SK-N-SH treated with all-trans-retinoic acid at 6 μM for 48 hours (cell line): ENCODE results near the gene TFR2.

Experiments used
- ATAC-seq: fragments of 200-7000 bp; cut with Tn5 transposase; 3 replicates; pipeline ENCODE4 v1.9.1; 2020; ENCODE audit warnings: mild to moderate bottlenecking, moderate library complexity
- ARNTL ChIP-seq: fragments of 450-650 bp; formaldehyde crosslinking; IDR thresholded peaks from 2 replicates; pipeline ENCODE4 v1.5.0; 2020; ENCODE audit warnings: low read depth, mild to moderate bottlenecking, moderate library complexity, borderline replicate concordance
- BACH2 ChIP-seq: fragments of 250-450 bp; sonication (Bioruptor Pico); IDR thresholded peaks from 2 replicates; pipeline ENCODE4 v1.9.0; 2021; ENCODE audit warnings: mild to moderate bottlenecking, borderline replicate concordance
- CSDC2 ChIP-seq: fragments of 250-450 bp; sonication (Bioruptor Pico); IDR thresholded peaks from 2 replicates; pipeline ENCODE4 v1.5.0; 2020; ENCODE audit warnings: mild to moderate bottlenecking, moderate library complexity
- ESRRG ChIP-seq: fragments of 250-450 bp; sonication (Bioruptor Pico); IDR thresholded peaks from 2 replicates; pipeline ENCODE4 v1.6.1; 2021; ENCODE audit warnings: mild to moderate bottlenecking
- GLIS3 ChIP-seq: fragments of 250-450 bp; sonication (Bioruptor Pico); IDR thresholded peaks from 2 replicates; pipeline ENCODE4 v1.5.0; 2020; ENCODE audit warnings: mild to moderate bottlenecking, moderate library complexity
- ISL1 ChIP-seq: fragments of 250-450 bp; sonication (Bioruptor Pico); IDR thresholded peaks from 2 replicates; pipeline ENCODE4 v2.1.2; 2022; ENCODE audit warnings: mild to moderate bottlenecking, moderate library complexity
- OSR1 ChIP-seq: fragments of 250-450 bp; sonication (Bioruptor Pico); IDR thresholded peaks from 2 replicates; pipeline ENCODE4 v1.8.0; 2022; ENCODE audit warnings: moderate library complexity, mild to moderate bottlenecking, inconsistent platforms
- PPARA ChIP-seq: fragments of 250-450 bp; sonication (Bioruptor Pico); IDR thresholded peaks from 2 replicates; pipeline ENCODE4 v1.5.0; 2020; ENCODE audit warnings: mild to moderate bottlenecking, borderline replicate concordance
- RARB ChIP-seq: fragments of 250-450 bp; sonication (Bioruptor Pico); IDR thresholded peaks from 2 replicates; pipeline ENCODE4 v1.8.0; 2021; ENCODE audit warnings: mild to moderate bottlenecking, moderate library complexity
- SNAI2 ChIP-seq: fragments of 250-450 bp; sonication (Bioruptor Pico); IDR thresholded peaks from 2 replicates; pipeline ENCODE4 v1.5.0; 2020; ENCODE audit warnings: mild to moderate bottlenecking, moderate library complexity
- TCF4 ChIP-seq: fragments of 250-450 bp; sonication (Bioruptor Pico); IDR thresholded peaks from 2 replicates; pipeline ENCODE4 v1.8.0; 2021; ENCODE audit warnings: mild to moderate bottlenecking, moderate library complexity, borderline replicate concordance
- TOX ChIP-seq: fragments of 250-450 bp; sonication (Bioruptor Pico); IDR thresholded peaks from 2 replicates; pipeline ENCODE4 v1.8.0; 2021; ENCODE audit warnings: mild to moderate bottlenecking, moderate library complexity, borderline replicate concordance
- ZC3H10 ChIP-seq: fragments of 250-450 bp; sonication (Bioruptor Pico); IDR thresholded peaks from 2 replicates; pipeline ENCODE4 v1.5.1; 2021; ENCODE audit warnings: mild to moderate bottlenecking, moderate library complexity
- ZFP3 ChIP-seq: fragments of 250-450 bp; sonication (Bioruptor Pico); IDR thresholded peaks from 2 replicates; pipeline ENCODE4 v1.5.0; 2020; ENCODE audit warnings: mild to moderate bottlenecking, moderate library complexity
- ZFP30 ChIP-seq: fragments of 450-650 bp; formaldehyde crosslinking; IDR thresholded peaks from 2 replicates; pipeline ENCODE4 v1.5.0; 2022; ENCODE audit warnings: mild to moderate bottlenecking, moderate library complexity
- ZNF565 ChIP-seq: fragments of 450-650 bp; formaldehyde crosslinking; conservative IDR thresholded peaks from 2 replicates; pipeline ENCODE4 v1.5.0; 2020; ENCODE audit warnings: low read depth, mild to moderate bottlenecking, moderate library complexity
- ZNF70 ChIP-seq: fragments of 450-650 bp; formaldehyde crosslinking; IDR thresholded peaks from 2 replicates; pipeline ENCODE4 v1.5.0; 2020; ENCODE audit warnings: mild to moderate bottlenecking, moderate library complexity
- ZNF8 ChIP-seq: fragments of 450-650 bp; formaldehyde crosslinking; IDR thresholded peaks from 2 replicates; pipeline ENCODE4 v1.5.0; 2020; ENCODE audit warnings: mild to moderate bottlenecking, moderate library complexity
- TF ChIP-seq, protein P1 (sequence below): fragments of 250-450 bp; sonication (Bioruptor Pico); IDR thresholded peaks from 2 replicates; pipeline ENCODE4 v1.5.0; 2020; ENCODE audit warnings: mild to moderate bottlenecking, moderate library complexity
- TF ChIP-seq, protein P2 (sequence below): fragments of 250-450 bp; sonication (Bioruptor Pico); IDR thresholded peaks from 2 replicates; pipeline ENCODE4 v1.5.1; 2020; ENCODE audit warnings: low read depth, mild to moderate bottlenecking, moderate library complexity
- TF ChIP-seq, protein P3 (sequence below): fragments of 250-450 bp; sonication (Bioruptor Pico); IDR thresholded peaks from 2 replicates; pipeline ENCODE4 v1.8.0; 2021; ENCODE audit warnings: low read depth, mild to moderate bottlenecking, moderate library complexity, borderline replicate concordance
- TF ChIP-seq, protein P4 (sequence below): fragments of 250-450 bp; sonication (Bioruptor Pico); IDR thresholded peaks from 2 replicates; pipeline ENCODE4 v1.8.0; 2020; ENCODE audit warnings: mild to moderate bottlenecking, moderate library complexity, borderline replicate concordance
- TF ChIP-seq, protein P5 (sequence below): fragments of 250-450 bp; sonication (Bioruptor Pico); IDR thresholded peaks from 2 replicates; pipeline ENCODE4 v1.5.1; 2021; ENCODE audit warnings: mild to moderate bottlenecking, moderate library complexity

Gene TFR2

DNA sequence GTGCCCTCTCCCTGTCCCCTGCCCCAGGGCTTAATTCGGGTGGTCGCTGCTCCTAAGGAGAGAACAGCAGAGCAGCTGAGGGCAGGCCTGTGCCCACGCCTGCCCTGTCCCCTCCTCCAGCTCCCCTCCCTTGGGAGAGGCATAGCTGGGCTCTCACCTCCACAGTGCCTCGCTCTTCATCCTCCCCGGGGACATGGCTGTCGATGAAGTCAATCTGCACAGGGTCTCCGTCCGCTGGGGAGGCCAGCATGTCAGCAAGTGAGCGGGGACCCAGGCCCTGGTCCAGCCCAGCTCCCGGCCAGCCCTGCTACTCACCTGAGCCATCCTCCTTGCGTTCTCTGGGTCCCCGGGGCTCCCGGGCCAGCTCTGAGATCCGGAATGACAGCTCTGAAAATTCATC lies 63.8 kb downstream of the TFR2 start:
- TF ChIP-seq, protein P1, sequence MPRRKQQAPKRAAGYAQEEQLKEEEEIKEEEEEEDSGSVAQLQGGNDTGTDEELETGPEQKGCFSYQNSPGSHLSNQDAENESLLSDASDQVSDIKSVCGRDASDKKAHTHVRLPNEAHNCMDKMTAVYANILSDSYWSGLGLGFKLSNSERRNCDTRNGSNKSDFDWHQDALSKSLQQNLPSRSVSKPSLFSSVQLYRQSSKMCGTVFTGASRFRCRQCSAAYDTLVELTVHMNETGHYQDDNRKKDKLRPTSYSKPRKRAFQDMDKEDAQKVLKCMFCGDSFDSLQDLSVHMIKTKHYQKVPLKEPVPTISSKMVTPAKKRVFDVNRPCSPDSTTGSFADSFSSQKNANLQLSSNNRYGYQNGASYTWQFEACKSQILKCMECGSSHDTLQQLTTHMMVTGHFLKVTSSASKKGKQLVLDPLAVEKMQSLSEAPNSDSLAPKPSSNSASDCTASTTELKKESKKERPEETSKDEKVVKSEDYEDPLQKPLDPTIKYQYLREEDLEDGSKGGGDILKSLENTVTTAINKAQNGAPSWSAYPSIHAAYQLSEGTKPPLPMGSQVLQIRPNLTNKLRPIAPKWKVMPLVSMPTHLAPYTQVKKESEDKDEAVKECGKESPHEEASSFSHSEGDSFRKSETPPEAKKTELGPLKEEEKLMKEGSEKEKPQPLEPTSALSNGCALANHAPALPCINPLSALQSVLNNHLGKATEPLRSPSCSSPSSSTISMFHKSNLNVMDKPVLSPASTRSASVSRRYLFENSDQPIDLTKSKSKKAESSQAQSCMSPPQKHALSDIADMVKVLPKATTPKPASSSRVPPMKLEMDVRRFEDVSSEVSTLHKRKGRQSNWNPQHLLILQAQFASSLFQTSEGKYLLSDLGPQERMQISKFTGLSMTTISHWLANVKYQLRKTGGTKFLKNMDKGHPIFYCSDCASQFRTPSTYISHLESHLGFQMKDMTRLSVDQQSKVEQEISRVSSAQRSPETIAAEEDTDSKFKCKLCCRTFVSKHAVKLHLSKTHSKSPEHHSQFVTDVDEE (CRISPR knock-in tag), result no peak
- TF ChIP-seq GLIS3 (CRISPR knock-in tag) (no peak), RARB (CRISPR knock-in tag) (no peak), BACH2 (no peak), PPARA (no peak), ZFP3 (CRISPR knock-in tag) (no peak), SNAI2 (no peak), ZNF70 (CRISPR knock-in tag) (no peak), CSDC2 (no peak), TOX (CRISPR knock-in tag) (no peak), ISL1 (CRISPR knock-in tag) (no peak), ESRRG (no peak), ZFP30 (CRISPR knock-in tag) (no peak), ZC3H10 (CRISPR knock-in tag) (no peak), ZNF8 (CRISPR knock-in tag) (no peak), ZNF565 (no peak), TCF4 (CRISPR knock-in tag) (no peak)
- TF ChIP-seq, protein P2, sequence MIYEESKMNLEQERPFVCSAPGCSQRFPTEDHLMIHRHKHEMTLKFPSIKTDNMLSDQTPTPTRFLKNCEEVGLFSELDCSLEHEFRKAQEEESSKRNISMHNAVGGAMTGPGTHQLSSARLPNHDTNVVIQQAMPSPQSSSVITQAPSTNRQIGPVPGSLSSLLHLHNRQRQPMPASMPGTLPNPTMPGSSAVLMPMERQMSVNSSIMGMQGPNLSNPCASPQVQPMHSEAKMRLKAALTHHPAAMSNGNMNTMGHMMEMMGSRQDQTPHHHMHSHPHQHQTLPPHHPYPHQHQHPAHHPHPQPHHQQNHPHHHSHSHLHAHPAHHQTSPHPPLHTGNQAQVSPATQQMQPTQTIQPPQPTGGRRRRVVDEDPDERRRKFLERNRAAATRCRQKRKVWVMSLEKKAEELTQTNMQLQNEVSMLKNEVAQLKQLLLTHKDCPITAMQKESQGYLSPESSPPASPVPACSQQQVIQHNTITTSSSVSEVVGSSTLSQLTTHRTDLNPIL (CRISPR knock-in tag), result no peak
- TF ChIP-seq, protein P3, sequence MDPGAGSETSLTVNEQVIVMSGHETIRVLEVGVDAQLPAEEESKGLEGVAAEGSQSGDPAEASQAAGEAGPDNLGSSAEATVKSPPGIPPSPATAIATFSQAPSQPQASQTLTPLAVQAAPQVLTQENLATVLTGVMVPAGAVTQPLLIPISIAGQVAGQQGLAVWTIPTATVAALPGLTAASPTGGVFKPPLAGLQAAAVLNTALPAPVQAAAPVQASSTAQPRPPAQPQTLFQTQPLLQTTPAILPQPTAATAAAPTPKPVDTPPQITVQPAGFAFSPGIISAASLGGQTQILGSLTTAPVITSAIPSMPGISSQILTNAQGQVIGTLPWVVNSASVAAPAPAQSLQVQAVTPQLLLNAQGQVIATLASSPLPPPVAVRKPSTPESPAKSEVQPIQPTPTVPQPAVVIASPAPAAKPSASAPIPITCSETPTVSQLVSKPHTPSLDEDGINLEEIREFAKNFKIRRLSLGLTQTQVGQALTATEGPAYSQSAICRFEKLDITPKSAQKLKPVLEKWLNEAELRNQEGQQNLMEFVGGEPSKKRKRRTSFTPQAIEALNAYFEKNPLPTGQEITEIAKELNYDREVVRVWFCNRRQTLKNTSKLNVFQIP (CRISPR knock-in tag), result no peak
- TF ChIP-seq, protein P4, sequence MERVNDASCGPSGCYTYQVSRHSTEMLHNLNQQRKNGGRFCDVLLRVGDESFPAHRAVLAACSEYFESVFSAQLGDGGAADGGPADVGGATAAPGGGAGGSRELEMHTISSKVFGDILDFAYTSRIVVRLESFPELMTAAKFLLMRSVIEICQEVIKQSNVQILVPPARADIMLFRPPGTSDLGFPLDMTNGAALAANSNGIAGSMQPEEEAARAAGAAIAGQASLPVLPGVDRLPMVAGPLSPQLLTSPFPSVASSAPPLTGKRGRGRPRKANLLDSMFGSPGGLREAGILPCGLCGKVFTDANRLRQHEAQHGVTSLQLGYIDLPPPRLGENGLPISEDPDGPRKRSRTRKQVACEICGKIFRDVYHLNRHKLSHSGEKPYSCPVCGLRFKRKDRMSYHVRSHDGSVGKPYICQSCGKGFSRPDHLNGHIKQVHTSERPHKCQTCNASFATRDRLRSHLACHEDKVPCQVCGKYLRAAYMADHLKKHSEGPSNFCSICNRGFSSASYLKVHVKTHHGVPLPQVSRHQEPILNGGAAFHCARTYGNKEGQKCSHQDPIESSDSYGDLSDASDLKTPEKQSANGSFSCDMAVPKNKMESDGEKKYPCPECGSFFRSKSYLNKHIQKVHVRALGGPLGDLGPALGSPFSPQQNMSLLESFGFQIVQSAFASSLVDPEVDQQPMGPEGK (CRISPR knock-in tag), result no peak
- ATAC-seq, result no peak

DNA sequence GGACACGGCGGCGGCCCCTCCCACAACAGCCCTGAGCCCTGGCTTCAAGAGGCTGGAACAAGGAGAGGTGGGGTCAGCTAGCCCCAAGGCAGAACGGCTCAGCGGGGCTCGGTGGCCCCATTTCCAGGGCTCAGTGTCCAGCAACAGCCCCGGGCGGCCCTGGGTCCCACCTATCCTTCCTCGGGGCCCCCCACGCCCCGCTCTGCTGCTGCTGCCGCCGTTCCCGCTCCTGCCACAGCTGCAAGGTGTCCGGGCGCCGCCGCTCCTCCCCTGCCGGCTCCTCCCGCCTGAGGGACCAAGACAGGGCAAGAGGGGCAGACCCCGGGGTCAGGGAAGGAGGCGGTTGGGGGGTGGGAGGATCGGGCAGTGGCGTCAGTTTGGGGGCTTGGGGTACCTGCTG lies 64.2 kb downstream of the TFR2 start:
- TF ChIP-seq ZC3H10 (CRISPR knock-in tag) (no peak), TCF4 (CRISPR knock-in tag) (no peak), ZFP3 (CRISPR knock-in tag) (no peak), ISL1 (CRISPR knock-in tag) (no peak), ZFP30 (CRISPR knock-in tag) (no peak), OSR1 (CRISPR knock-in tag) (no peak)
- TF ChIP-seq, protein P2 (CRISPR knock-in tag), result no peak
- no peak for ATAC-seq

DNA sequence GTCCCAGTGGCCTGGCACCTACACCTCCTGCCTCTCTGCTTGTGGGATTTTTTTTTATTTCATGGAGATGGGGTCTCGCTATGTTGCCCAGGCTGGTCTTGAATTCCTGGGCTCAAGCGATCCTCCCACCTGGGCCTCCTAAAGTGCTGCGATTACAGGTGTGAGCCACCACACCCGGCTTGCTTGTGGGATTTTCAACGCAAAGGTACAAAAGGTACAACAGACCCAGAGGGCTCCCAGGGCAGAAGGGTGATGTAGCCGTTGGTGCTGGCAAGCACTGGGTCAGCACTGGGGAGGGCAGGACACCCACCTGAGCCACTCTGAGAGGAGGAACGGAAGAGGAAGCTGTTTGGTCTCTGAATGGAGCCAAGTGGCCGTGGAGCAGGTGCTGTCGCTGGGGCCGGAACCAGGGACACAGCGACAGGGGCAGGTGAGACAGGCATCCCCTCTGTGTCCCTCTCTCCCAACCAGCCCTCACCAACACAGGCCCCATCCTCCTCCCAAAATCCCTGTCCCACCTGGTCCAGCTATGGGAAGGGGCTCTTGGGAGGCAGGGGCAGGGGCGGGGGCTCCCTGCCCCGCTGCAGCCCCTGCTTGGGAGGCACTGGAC lies 64.9 kb downstream of the TFR2 start:
- no peak for ATAC-seq
- TF ChIP-seq ESRRG (no peak), CSDC2 (no peak), TCF4 (CRISPR knock-in tag) (no peak), ISL1 (CRISPR knock-in tag) (no peak), ARNTL (CRISPR knock-in tag) (no peak), ZFP30 (CRISPR knock-in tag) (no peak), ZFP3 (CRISPR knock-in tag) (no peak), OSR1 (CRISPR knock-in tag) (no peak), ZNF70 (CRISPR knock-in tag) (no peak)
- TF ChIP-seq, protein P5, sequence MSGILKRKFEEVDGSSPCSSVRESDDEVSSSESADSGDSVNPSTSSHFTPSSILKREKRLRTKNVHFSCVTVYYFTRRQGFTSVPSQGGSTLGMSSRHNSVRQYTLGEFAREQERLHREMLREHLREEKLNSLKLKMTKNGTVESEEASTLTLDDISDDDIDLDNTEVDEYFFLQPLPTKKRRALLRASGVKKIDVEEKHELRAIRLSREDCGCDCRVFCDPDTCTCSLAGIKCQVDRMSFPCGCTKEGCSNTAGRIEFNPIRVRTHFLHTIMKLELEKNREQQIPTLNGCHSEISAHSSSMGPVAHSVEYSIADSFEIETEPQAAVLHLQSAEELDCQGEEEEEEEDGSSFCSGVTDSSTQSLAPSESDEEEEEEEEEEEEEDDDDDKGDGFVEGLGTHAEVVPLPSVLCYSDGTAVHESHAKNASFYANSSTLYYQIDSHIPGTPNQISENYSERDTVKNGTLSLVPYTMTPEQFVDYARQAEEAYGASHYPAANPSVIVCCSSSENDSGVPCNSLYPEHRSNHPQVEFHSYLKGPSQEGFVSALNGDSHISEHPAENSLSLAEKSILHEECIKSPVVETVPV (CRISPR knock-in tag), result no peak
- TF ChIP-seq, protein P3 (CRISPR knock-in tag), result no peak
